WTC11 (cell line): ENCODE data around the gene OPCML. TPM values are rescaled to one million over a fixed set of nuclear protein-coding genes. Genes with fewer than 3 reads are reported as not detected.

Source experiments
- ATAC-seq: fragments of 200-7000 bp; cut with Tn5 transposase; 2 replicates; pipeline ENCODE4 v1.10.0; 2021; ENCODE audit warnings: mild to moderate bottlenecking, moderate library complexity
- CTCF ChIA-PET: fragments of 300-600 bp; sonication (Branson Sonifier 250); formaldehyde crosslinking; loops from one replicate; lab custom pipeline; 2021; ENCODE audit warnings: antibody characterized with exemption; lab: Charles Lee
- POLR2A ChIA-PET: fragments of 350-600 bp; sonication (Branson Sonifier 250); formaldehyde crosslinking; loops from one replicate; lab custom pipeline; 2021; ENCODE audit warnings: antibody characterized with exemption; lab: Charles Lee
- DNase-seq: peaks from one replicate; pipeline ENCODE4 v3.0.0; 2021; ENCODE audit warnings: low spot score
- H3K27ac Mint-ChIP-seq: 2 replicates; pipeline ENCODE4 v1.8.0; 2021; ENCODE audit warnings: mixed read lengths
- H3K27me3 Mint-ChIP-seq: 2 replicates; pipeline ENCODE4 v1.8.0; 2021; ENCODE audit warnings: low read depth, mild to moderate bottlenecking, moderate library complexity, mixed read lengths
- H3K36me3 Mint-ChIP-seq: 2 replicates; pipeline ENCODE4 v1.8.0; 2021; ENCODE audit warnings: mixed read lengths
- H3K4me1 Mint-ChIP-seq: 2 replicates; pipeline ENCODE4 v1.8.0; 2022; ENCODE audit warnings: mixed read lengths
- H3K4me3 Mint-ChIP-seq: 2 replicates; pipeline ENCODE4 v1.8.0; 2021; ENCODE audit warnings: mild to moderate bottlenecking, moderate library complexity, mixed read lengths
- H3K9me3 Mint-ChIP-seq: 2 replicates; pipeline ENCODE4 v1.8.0; 2021; ENCODE audit warnings: mixed read lengths
- CBFB ChIP-seq: sonication (generic); formaldehyde crosslinking; IDR thresholded peaks from 2 replicates; pipeline ENCODE4 v1.8.1; 2022; ENCODE audit warnings: mild to moderate bottlenecking, low read depth, missing genetic modification reagents
- CREB1 ChIP-seq: sonication (generic); formaldehyde crosslinking; IDR thresholded peaks from 2 replicates; pipeline ENCODE4 v1.8.0; 2023; ENCODE audit warnings: mild to moderate bottlenecking, missing genetic modification reagents
- CREM ChIP-seq: sonication (generic); formaldehyde crosslinking; IDR thresholded peaks from 2 replicates; pipeline ENCODE4 v1.8.1; 2022; ENCODE audit warnings: mild to moderate bottlenecking, missing genetic modification reagents, moderate library complexity
- FOXP1 ChIP-seq: sonication (generic); formaldehyde crosslinking; IDR thresholded peaks from 2 replicates; pipeline ENCODE4 v1.8.0; 2022; ENCODE audit warnings: missing genetic modification reagents, mild to moderate bottlenecking, moderate library complexity, borderline replicate concordance
- GRHL2 ChIP-seq: fragments of 250-450 bp; sonication (Bioruptor Pico); IDR thresholded peaks from 2 replicates; pipeline ENCODE4 v1.8.0; 2022; ENCODE audit warnings: mild to moderate bottlenecking, moderate library complexity; ENCODE audit not compliant: insufficient replicate concordance, severe bottlenecking
- RORB ChIP-seq: fragments of 250-450 bp; sonication (Bioruptor Pico); IDR thresholded peaks from 2 replicates; pipeline ENCODE4 v1.9.0; 2021; ENCODE audit warnings: mild to moderate bottlenecking
- SMAD4 ChIP-seq: sonication (generic); formaldehyde crosslinking; IDR thresholded peaks from 2 replicates; pipeline ENCODE4 v1.8.0; 2022; ENCODE audit warnings: mild to moderate bottlenecking, missing genetic modification reagents
- ZNF138 ChIP-seq: sonication (generic); formaldehyde crosslinking; conservative IDR thresholded peaks from 2 replicates; pipeline ENCODE4 v1.8.1; 2022; ENCODE audit warnings: mild to moderate bottlenecking, moderate library complexity, missing genetic modification reagents
- total RNA-seq: library from RNA; stranded (reverse); gene quantifications from 3 replicates; pipeline ENCODE4 v1.2.3, GENCODE V29; 2021
- TF ChIP-seq, protein P1 (sequence below): sonication (generic); formaldehyde crosslinking; IDR thresholded peaks from 2 replicates; pipeline ENCODE4 v1.8.1; 2022; ENCODE audit warnings: mild to moderate bottlenecking, moderate library complexity, missing genetic modification reagents
- TF ChIP-seq, protein P2 (sequence below): fragments of 250-450 bp; sonication (Bioruptor Pico); conservative IDR thresholded peaks from 2 replicates; pipeline ENCODE4 v1.9.0; 2021; ENCODE audit warnings: mild to moderate bottlenecking
- TF ChIP-seq, protein P3 (sequence below): sonication (generic); formaldehyde crosslinking; IDR thresholded peaks from 2 replicates; pipeline ENCODE4 v1.8.1; 2023; ENCODE audit warnings: mild to moderate bottlenecking, moderate library complexity, missing genetic modification reagents
- TF ChIP-seq, protein P4 (sequence below): fragments of 250-450 bp; sonication (Bioruptor Pico); IDR thresholded peaks from 2 replicates; pipeline ENCODE4 v1.8.0; 2021; ENCODE audit warnings: mild to moderate bottlenecking
- TF ChIP-seq, protein P5 (sequence below): fragments of 250-450 bp; sonication (Bioruptor Pico); IDR thresholded peaks from 2 replicates; pipeline ENCODE4 v1.9.0; 2021; ENCODE audit warnings: mild to moderate bottlenecking, borderline replicate concordance
- TF ChIP-seq, protein P6 (sequence below): sonication (generic); formaldehyde crosslinking; IDR thresholded peaks from 2 replicates; pipeline ENCODE4 v1.8.0; 2023; ENCODE audit warnings: missing genetic modification reagents
- TF ChIP-seq, protein P7 (sequence below): sonication (generic); formaldehyde crosslinking; IDR thresholded peaks from 2 replicates; pipeline ENCODE4 v1.8.1; 2022; ENCODE audit warnings: missing genetic modification reagents, borderline replicate concordance
- TF ChIP-seq, protein P8 (sequence below): sonication (generic); formaldehyde crosslinking; IDR thresholded peaks from 2 replicates; pipeline ENCODE4 v1.8.1; 2022; ENCODE audit warnings: low read depth, missing genetic modification reagents, borderline replicate concordance

The OPCML gene
- total RNA-seq, 1 experiment from 2014 or later = 1.5 TPM

DNA sequence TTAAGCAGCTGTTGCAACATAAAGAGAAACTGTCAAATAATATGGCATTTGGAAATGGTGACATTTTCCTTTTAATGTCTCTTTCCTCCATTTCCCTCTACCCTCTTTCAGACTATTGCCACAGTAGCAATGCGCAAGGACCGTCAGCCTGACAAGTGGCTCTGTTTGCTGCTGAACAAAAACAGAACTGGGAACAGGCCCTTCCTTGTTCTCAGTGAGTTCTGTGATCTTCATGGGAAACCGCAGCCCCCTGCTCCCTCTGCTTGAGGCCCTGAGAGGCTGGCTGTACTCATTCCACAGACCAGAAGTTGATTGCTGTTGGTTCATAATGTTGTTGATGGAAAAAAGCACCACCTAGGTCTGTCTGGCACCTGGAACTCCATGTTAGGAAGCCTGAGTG lies 559.7 kb downstream of the OPCML start:
- peaks cover 7% of the 10 kb centered on the region; the same call in 1 of the 2 replicates for H3K9me3 Mint-ChIP-seq
- peaks cover 3% of the 10 kb centered on the region for H3K4me1 Mint-ChIP-seq
- ATAC-seq (no peak), DNase-seq (no peak)
- no peaks in the 10 kb centered on the region for H3K27me3 Mint-ChIP-seq
- H3K36me3 Mint-ChIP-seq = no peaks in the 10 kb centered on the region
- H3K4me3 Mint-ChIP-seq = no peak overlapping the region
- TF ChIP-seq, protein P1, sequence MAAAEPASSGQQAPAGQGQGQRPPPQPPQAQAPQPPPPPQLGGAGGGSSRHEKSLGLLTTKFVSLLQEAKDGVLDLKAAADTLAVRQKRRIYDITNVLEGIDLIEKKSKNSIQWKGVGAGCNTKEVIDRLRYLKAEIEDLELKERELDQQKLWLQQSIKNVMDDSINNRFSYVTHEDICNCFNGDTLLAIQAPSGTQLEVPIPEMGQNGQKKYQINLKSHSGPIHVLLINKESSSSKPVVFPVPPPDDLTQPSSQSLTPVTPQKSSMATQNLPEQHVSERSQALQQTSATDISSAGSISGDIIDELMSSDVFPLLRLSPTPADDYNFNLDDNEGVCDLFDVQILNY (CRISPR knock-in tag) = no peak
- TF ChIP-seq, protein P2, sequence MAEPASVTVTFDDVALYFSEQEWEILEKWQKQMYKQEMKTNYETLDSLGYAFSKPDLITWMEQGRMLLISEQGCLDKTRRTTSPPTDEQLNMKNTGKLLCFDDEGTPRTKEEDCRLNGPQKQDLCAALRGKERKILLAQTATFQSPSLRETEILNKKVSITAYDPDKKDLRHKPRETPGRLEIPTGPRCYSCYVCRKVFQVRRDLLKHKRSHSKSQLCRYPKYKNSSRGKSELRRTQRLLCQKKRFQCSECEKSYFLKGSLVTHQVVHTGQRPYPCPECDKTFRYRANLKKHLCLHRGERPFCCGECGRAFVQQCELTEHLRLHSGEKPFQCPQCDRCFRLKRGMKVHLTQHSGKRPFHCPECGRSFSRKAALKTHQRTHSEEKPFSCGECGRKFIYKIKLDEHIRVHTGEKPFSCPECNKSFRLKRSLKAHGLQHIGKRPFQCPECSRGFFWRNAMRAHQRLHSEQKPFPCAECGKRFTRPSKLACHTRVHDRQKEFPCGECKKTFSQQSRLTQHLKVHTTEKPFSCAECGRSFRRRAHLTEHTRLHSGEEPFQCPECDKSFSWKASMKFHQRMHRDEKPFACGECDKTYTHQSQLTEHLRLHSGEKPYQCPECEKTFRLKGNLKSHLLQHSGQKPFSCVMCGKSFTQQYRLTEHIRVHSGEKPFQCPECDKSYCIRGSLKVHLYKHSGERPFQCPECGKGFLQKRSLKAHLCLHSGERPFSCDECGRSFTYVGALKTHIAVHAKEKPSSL = no peak
- no peak for TF ChIP-seq GRHL2
- TF ChIP-seq, protein P3, sequence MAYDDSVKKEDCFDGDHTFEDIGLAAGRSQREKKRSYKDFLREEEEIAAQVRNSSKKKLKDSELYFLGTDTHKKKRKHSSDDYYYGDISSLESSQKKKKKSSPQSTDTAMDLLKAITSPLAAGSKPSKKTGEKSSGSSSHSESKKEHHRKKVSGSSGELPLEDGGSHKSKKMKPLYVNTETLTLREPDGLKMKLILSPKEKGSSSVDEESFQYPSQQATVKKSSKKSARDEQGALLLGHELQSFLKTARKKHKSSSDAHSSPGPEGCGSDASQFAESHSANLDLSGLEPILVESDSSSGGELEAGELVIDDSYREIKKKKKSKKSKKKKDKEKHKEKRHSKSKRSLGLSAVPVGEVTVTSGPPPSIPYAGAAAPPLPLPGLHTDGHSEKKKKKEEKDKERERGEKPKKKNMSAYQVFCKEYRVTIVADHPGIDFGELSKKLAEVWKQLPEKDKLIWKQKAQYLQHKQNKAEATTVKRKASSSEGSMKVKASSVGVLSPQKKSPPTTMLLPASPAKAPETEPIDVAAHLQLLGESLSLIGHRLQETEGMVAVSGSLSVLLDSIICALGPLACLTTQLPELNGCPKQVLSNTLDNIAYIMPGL (CRISPR knock-in tag) = no peak
- TF ChIP-seq, protein P4, sequence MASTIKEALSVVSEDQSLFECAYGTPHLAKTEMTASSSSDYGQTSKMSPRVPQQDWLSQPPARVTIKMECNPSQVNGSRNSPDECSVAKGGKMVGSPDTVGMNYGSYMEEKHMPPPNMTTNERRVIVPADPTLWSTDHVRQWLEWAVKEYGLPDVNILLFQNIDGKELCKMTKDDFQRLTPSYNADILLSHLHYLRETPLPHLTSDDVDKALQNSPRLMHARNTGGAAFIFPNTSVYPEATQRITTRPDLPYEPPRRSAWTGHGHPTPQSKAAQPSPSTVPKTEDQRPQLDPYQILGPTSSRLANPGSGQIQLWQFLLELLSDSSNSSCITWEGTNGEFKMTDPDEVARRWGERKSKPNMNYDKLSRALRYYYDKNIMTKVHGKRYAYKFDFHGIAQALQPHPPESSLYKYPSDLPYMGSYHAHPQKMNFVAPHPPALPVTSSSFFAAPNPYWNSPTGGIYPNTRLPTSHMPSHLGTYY = no peak
- TF ChIP-seq, protein P5, sequence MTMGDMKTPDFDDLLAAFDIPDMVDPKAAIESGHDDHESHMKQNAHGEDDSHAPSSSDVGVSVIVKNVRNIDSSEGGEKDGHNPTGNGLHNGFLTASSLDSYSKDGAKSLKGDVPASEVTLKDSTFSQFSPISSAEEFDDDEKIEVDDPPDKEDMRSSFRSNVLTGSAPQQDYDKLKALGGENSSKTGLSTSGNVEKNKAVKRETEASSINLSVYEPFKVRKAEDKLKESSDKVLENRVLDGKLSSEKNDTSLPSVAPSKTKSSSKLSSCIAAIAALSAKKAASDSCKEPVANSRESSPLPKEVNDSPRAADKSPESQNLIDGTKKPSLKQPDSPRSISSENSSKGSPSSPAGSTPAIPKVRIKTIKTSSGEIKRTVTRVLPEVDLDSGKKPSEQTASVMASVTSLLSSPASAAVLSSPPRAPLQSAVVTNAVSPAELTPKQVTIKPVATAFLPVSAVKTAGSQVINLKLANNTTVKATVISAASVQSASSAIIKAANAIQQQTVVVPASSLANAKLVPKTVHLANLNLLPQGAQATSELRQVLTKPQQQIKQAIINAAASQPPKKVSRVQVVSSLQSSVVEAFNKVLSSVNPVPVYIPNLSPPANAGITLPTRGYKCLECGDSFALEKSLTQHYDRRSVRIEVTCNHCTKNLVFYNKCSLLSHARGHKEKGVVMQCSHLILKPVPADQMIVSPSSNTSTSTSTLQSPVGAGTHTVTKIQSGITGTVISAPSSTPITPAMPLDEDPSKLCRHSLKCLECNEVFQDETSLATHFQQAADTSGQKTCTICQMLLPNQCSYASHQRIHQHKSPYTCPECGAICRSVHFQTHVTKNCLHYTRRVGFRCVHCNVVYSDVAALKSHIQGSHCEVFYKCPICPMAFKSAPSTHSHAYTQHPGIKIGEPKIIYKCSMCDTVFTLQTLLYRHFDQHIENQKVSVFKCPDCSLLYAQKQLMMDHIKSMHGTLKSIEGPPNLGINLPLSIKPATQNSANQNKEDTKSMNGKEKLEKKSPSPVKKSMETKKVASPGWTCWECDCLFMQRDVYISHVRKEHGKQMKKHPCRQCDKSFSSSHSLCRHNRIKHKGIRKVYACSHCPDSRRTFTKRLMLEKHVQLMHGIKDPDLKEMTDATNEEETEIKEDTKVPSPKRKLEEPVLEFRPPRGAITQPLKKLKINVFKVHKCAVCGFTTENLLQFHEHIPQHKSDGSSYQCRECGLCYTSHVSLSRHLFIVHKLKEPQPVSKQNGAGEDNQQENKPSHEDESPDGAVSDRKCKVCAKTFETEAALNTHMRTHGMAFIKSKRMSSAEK (CRISPR knock-in tag) = no peak
- TF ChIP-seq, protein P6, sequence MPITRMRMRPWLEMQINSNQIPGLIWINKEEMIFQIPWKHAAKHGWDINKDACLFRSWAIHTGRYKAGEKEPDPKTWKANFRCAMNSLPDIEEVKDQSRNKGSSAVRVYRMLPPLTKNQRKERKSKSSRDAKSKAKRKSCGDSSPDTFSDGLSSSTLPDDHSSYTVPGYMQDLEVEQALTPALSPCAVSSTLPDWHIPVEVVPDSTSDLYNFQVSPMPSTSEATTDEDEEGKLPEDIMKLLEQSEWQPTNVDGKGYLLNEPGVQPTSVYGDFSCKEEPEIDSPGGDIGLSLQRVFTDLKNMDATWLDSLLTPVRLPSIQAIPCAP (CRISPR knock-in tag) = no peak
- TF ChIP-seq, protein P7, sequence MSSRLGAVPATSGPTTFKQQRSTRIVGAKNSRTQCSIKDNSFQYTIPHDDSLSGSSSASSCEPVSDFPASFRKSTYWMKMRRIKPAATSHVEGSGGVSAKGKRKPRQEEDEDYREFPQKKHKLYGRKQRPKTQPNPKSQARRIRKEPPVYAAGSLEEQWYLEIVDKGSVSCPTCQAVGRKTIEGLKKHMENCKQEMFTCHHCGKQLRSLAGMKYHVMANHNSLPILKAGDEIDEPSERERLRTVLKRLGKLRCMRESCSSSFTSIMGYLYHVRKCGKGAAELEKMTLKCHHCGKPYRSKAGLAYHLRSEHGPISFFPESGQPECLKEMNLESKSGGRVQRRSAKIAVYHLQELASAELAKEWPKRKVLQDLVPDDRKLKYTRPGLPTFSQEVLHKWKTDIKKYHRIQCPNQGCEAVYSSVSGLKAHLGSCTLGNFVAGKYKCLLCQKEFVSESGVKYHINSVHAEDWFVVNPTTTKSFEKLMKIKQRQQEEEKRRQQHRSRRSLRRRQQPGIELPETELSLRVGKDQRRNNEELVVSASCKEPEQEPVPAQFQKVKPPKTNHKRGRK (CRISPR knock-in tag) = no peak
- TF ChIP-seq CBFB (CRISPR knock-in tag) = no peak
- TF ChIP-seq CREB1 (CRISPR knock-in tag) = no peak
- TF ChIP-seq ZNF138 = no peak
- TF ChIP-seq CREM (CRISPR knock-in tag) = no peak
- no peak for TF ChIP-seq RORB
- TF ChIP-seq, protein P8, sequence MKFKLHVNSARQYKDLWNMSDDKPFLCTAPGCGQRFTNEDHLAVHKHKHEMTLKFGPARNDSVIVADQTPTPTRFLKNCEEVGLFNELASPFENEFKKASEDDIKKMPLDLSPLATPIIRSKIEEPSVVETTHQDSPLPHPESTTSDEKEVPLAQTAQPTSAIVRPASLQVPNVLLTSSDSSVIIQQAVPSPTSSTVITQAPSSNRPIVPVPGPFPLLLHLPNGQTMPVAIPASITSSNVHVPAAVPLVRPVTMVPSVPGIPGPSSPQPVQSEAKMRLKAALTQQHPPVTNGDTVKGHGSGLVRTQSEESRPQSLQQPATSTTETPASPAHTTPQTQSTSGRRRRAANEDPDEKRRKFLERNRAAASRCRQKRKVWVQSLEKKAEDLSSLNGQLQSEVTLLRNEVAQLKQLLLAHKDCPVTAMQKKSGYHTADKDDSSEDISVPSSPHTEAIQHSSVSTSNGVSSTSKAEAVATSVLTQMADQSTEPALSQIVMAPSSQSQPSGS (CRISPR knock-in tag) = no peak
- TF ChIP-seq FOXP1 (CRISPR knock-in tag) = no peak
- TF ChIP-seq SMAD4 = no peak
- POLR2A ChIA-PET = no interaction called here
- H3K27ac Mint-ChIP-seq = no peak overlapping the region
- CTCF ChIA-PET = interaction anchor here (1.4 kb wide), 1 partner anchor 31 kb away, joined by 4 read pairs; no protein-coding TSS in a partner anchor
